Erythroblast (primary cell): Measurements from ENCODE around the gene TSEN15.

Source experiments
- DNase-seq, 2 experiments: peaks; one replicate each; lab custom pipeline; 2025; lab: John Stamatoyannopoulos, UW
- GATA1 ChIP-seq: IDR thresholded peaks from 2 replicates; pipeline ENCODE4 v1.6.1; 2011; ENCODE audit warnings: low read depth, mild to moderate bottlenecking, control low read depth, low read length, moderate library complexity
- POLR2A ChIP-seq: IDR thresholded peaks from 2 replicates; pipeline ENCODE4 v1.6.1; 2011; ENCODE audit warnings: mild to moderate bottlenecking, low read length

TSEN15 gene

DNA sequence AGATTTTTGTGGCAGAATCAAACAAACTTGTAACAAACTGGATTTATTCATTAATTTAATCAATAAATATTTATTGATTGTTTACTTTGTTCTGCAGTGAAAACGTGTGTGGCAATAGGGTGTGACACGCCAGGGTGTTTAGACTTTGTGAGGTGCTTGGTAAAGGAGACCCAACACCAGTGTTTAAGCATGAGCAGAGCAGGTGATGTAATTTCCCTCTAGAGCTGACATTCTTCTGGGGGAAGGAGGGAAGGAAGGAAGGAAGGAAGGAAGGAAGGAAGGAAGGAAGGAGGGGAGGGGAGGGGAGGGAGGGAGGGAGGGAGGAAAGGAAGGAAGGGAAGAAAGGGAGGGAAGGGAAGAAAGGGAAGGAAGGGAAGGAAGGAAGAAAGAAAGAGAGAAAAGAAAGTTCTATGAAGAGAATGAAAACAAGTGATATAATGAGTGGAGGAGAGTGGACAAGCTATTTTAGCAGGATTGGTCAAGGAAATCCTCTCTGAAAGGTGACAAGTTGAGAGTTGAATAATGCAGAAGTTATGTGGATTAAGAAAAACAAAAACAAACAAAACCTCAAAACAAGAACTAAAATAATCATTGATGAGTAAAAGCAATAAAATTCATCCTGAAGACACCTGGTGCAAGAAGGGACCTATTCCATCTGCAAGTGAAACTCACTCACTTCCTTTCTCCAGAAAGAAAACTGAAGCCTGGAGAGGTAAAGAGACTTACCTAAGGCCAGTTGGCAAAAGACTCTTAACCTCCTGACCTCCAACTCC, 60.8 kb downstream of the TSEN15 start:
- DNase-seq, result no peak

DNA sequence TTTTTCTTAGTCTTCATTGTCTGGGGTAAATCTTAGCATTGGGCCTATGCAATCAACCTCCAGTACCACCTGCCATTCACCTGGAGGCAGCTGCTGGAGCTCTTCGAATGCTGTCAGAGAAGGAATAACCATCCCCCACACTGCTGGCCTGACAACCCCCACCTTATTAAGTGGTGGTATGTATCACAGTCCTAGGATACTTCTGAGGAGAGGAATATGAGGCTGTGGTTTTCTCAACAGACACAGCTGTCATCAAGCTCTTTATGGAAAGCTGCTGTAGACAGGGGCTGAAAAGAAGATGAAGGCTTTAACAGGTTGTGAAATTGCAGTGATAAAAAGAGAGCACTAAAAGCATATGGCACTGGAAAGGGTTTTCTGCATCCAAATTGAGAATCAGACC, 61.7 kb downstream of the TSEN15 start:
- TF ChIP-seq GATA1 (no peak), POLR2A (no peak)
- no peak for DNase-seq

More for the DNA sequence above, 60.8 kb downstream of the TSEN15 start:
- TF ChIP-seq GATA1 (no peak), POLR2A (no peak)

GRCh38 chr1:184114818-184115398, 63.4 kb downstream of the TSEN15 start:
- DNase-seq, result no peak
- no peak for TF ChIP-seq GATA1
- no peak for TF ChIP-seq POLR2A

DNA sequence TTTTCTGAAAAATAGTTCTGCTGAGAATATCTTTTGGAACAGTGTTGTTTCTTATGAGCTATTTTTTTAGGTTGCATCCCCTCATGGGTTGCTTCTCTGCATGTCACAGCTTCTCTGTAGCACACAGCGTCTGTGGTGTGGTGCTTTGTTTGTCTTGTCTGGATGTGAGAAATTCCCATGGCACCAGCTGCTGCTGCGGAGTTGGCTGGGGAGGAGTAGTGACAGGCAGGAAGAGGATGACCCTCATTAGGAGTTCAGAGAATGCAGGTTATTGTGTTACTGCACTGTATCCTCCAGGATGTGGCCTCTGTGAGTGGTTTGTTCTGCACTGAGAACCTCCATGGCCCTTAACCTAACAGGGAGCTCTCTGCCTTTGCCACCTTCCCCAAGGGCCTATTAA, 64.8 kb downstream of the TSEN15 start:
- TF ChIP-seq GATA1 (no peak), POLR2A (no peak)
- DNase-seq, result no peak

DNA sequence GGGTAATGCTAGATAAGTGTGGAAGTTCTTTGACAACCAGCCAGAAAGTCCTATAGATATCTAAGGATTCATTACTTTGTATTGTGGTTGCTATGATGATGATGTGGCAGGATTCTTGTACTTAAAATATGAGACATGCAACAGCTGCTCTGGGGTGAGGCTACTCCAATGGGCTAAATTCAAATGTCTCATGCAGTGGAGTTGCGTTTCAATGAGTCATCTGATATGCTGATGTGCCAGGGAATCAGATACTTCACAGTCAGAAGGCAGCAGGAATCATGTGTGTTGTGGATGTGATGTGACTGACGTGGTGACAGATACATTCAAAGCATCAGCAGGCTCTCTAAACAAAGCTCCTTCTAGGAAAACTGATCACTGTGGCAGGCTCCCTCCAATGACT, 66.5 kb downstream of the TSEN15 start:
- TF ChIP-seq GATA1, result no peak
- no peak for TF ChIP-seq POLR2A
- no peak for DNase-seq
